Fibroblast of lung (primary cell): Measurements from ENCODE around the gene P2RY6. TPM values are rescaled to one million over a fixed set of nuclear protein-coding genes. Genes with fewer than 3 reads are reported as not detected.
A peak's percentile ranks its signal among the peaks of the same experiment; 100 is the strongest.

Experiments used
- DNase-seq, 2 donors: peaks; one replicate each; pipeline versions ENCODE4 v3.0.0 to v3.0.0-alpha.2; 2010; ENCODE audit warnings: low read depth in 2 of 2
- H2AFZ ChIP-seq: 2 replicates; pipeline ENCODE4 v1.5.1; 2012; ENCODE audit warnings: low read length, control low read depth, inconsistent platforms
- H3K27ac ChIP-seq: 2 replicates; pipeline ENCODE4 v1.5.1; 2011; ENCODE audit warnings: low read length, control low read depth; ENCODE audit not compliant: insufficient read depth
- H3K27me3 ChIP-seq: 2 replicates; pipeline ENCODE4 v1.5.1; 2011; ENCODE audit warnings: mild to moderate bottlenecking, low read length; ENCODE audit not compliant: control insufficient read depth, insufficient read depth
- H3K36me3 ChIP-seq: 2 replicates; pipeline ENCODE4 v1.5.1; 2011; ENCODE audit warnings: low read length; ENCODE audit not compliant: control insufficient read depth, insufficient read depth
- H3K4me1 ChIP-seq: 2 replicates; pipeline ENCODE4 v1.5.1; 2011; ENCODE audit warnings: low read length; ENCODE audit not compliant: control insufficient read depth, insufficient read depth; ENCODE audit errors: extremely low read depth
- H3K4me2 ChIP-seq: 2 replicates; pipeline ENCODE4 v1.5.1; 2011; ENCODE audit warnings: low read length, control low read depth; ENCODE audit not compliant: insufficient read depth; ENCODE audit errors: extremely low read depth
- H3K4me3 ChIP-seq, 4 experiments: fragments of 200-600 bp in 1 of 4; sonication (generic) in 1 of 4; replicated peaks in 1 of 4; 2 replicates each; pipeline ENCODE4 v1.5.1; 2011 to 2016; ENCODE audit warnings: low read length in 4 of 4, low read depth in 3 of 4, mild to moderate bottlenecking in 3 of 4, control low read depth in 2 of 4, inconsistent platforms in 1 of 4, mixed read lengths in 1 of 4; ENCODE audit not compliant: insufficient read depth in 1 of 4; ENCODE audit errors: control extremely low read depth in 1 of 4
- H3K79me2 ChIP-seq: 2 replicates; pipeline ENCODE4 v1.5.1; 2012; ENCODE audit warnings: mild to moderate bottlenecking, low read length, inconsistent platforms; ENCODE audit not compliant: control insufficient read depth, insufficient read depth
- H3K9ac ChIP-seq: 2 replicates; pipeline ENCODE4 v1.5.1; 2011; ENCODE audit warnings: mild to moderate bottlenecking, low read length, control low read depth; ENCODE audit not compliant: insufficient read depth
- H3K9me3 ChIP-seq: 2 replicates; pipeline ENCODE4 v1.5.1; 2012; ENCODE audit warnings: low read depth, low read length; ENCODE audit not compliant: control insufficient read depth, insufficient read depth
- H4K20me1 ChIP-seq: 2 replicates; pipeline ENCODE4 v1.5.1; 2011; ENCODE audit warnings: low read length; ENCODE audit not compliant: control insufficient read depth, insufficient read depth; ENCODE audit errors: extremely low read depth
- CTCF ChIP-seq, 2 donors: IDR thresholded peaks in 1 of 2; conservative IDR thresholded peaks in 1 of 2; 1 replicate in 1 of 2; 2 replicates in 1 of 2; pipeline ENCODE4 v1.5.1; 2011 to 2012; ENCODE audit warnings: low read length in 2 of 2, control low read depth in 1 of 2, inconsistent platforms in 1 of 2, low read depth in 1 of 2, mild to moderate bottlenecking in 1 of 2
- EZH2 ChIP-seq: IDR thresholded peaks from 2 replicates; pipeline ENCODE4 v1.5.1; 2012; ENCODE audit warnings: low read length, control low read depth, mild to moderate bottlenecking; ENCODE audit errors: missing control alignments
- polyA plus RNA-seq, 2 donors: library from polyadenylated mRNA; depleted of rRNA in 1 of 2; stranded (reverse) in 1 of 2; unstranded in 1 of 2; fragments of >200 nt; gene quantifications; 2 replicates each; pipeline ENCODE4 v1.2.1, GENCODE V29; 2011 to 2012; ENCODE audit warnings: missing spikeins in 1 of 2
- total RNA-seq: library from RNA; depleted of rRNA; stranded (reverse); fragments of >200 nt; gene quantifications from 2 replicates; pipeline ENCODE4 v1.2.1, GENCODE V29; 2014

The P2RY6 gene
- total and polyA plus RNA-seq, 2 donors (not counting 1 experiment from before 2014, with no cell fraction given): 0.12 to 0.33 TPM

- H3K79me2 ChIP-seq: no peaks in the 10 kb centered on the region
- no peak overlapping the region for H3K9ac ChIP-seq
- no peaks in the 10 kb centered on the region for H3K36me3 ChIP-seq
- H3K4me3 ChIP-seq: no peak overlapping the region
- H3K9me3 ChIP-seq: no peaks in the 10 kb centered on the region
- peaks cover 16% of the 10 kb centered on the region for H3K4me1 ChIP-seq
- no peaks in the 10 kb centered on the region for H4K20me1 ChIP-seq
- H3K27me3 ChIP-seq: no peaks in the 10 kb centered on the region
- no peak overlapping the region for H2AFZ ChIP-seq
- TF ChIP-seq EZH2: no peak
- TF ChIP-seq CTCF (conservative IDR thresholded peaks at IDR 0.05 in 1 of 2, IDR thresholded peaks at IDR 0.05 in 1 of 2; ENCODE audit: low read depth in 1 of 2, low read length in 2 of 2): no peak
- no peak overlapping the region for H3K27ac ChIP-seq
- DNase-seq: peak in 1 of 2 donors; percentile 41
- no peak overlapping the region for H3K4me2 ChIP-seq
These were observed 20.4 kb downstream of the P2RY6 start for GRCh38 chr11:73292525-73292894.

- Histone ChIP-seq H2AFZ (no peak overlapping the region), H3K4me3 (no peak overlapping the region), H3K9ac (no peak overlapping the region), H3K36me3 (no peaks in the 10 kb centered on the region), H4K20me1 (no peaks in the 10 kb centered on the region), H3K9me3 (no peaks in the 10 kb centered on the region), H3K4me1 (peaks cover 16% of the 10 kb centered on the region), H3K4me2 (no peak overlapping the region), H3K79me2 (no peaks in the 10 kb centered on the region), H3K27me3 (no peaks in the 10 kb centered on the region), H3K27ac (no peak overlapping the region)
- no peak for DNase-seq
- TF ChIP-seq CTCF (conservative IDR thresholded peaks at IDR 0.05 in 1 of 2, IDR thresholded peaks at IDR 0.05 in 1 of 2; ENCODE audit: low read depth in 1 of 2, low read length in 2 of 2) (no peak), EZH2 (no peak)
These were observed 21.3 kb downstream of the P2RY6 start for GRCh38 chr11:73293356-73293936.

GRCh38 chr11:73294604-73295003, 22.5 kb downstream of the P2RY6 start:
- Histone ChIP-seq H4K20me1 (no peaks in the 10 kb centered on the region), H3K27ac (no peak overlapping the region), H3K9ac (no peak overlapping the region), H3K27me3 (no peaks in the 10 kb centered on the region), H3K4me3 (no peak overlapping the region), H3K79me2 (no peaks in the 10 kb centered on the region), H3K9me3 (no peaks in the 10 kb centered on the region), H3K36me3 (no peaks in the 10 kb centered on the region), H2AFZ (no peak overlapping the region), H3K4me1 (peaks cover 9% of the 10 kb centered on the region), H3K4me2 (no peak overlapping the region)
- no peak for TF ChIP-seq EZH2
- TF ChIP-seq CTCF (conservative IDR thresholded peaks at IDR 0.05 in 1 of 2, IDR thresholded peaks at IDR 0.05 in 1 of 2; ENCODE audit: low read depth in 1 of 2, low read length in 2 of 2): no peak
- DNase-seq: no peak
